Gastrocnemius medialis (tissue), 4 donors: Measurements from ENCODE around the gene NDUFS4.

Experiments used
- CTCF ChIP-seq, 5 experiments: fragments of 450-650 bp in 3 of 5; fragments of 200-600 bp in 2 of 5; sonication (generic) in 2 of 5; IDR thresholded peaks in 4 of 5; conservative IDR thresholded peaks in 1 of 5; 1 replicate in 4 of 5; 2 replicates in 1 of 5; pipeline ENCODE4 v1.5.1; 2016 to 2019; ENCODE audit warnings: antibody characterized with exemption in 5 of 5, mild to moderate bottlenecking in 3 of 5, moderate library complexity in 3 of 5
- POLR2A ChIP-seq, 2 donors: fragments of 450-650 bp; IDR thresholded peaks; one replicate each; pipeline ENCODE4 v1.6.1; 2017; ENCODE audit warnings: antibody characterized with exemption in 2 of 2, mild to moderate bottlenecking in 2 of 2, moderate library complexity in 2 of 2

- TF ChIP-seq CTCF (IDR thresholded peaks at IDR 0.05 in 4 of 5, conservative IDR thresholded peaks at IDR 0.05 in 1 of 5) (no peak), POLR2A (IDR thresholded peaks at IDR 0.05) (no peak)
These were observed 70.8 kb downstream of the NDUFS4 start for GRCh38 chr5:53631251-53631650.
